Dermis microvascular lymphatic vessel endothelial cell (primary cell): ENCODE measurements around the gene DRD4. TPM values are rescaled to one million over a fixed set of nuclear protein-coding genes. Genes with fewer than 3 reads are reported as not detected.
A peak's percentile ranks its signal among the peaks of the same experiment; 100 is the strongest.
"Not testable (repeated sequence)": the region's sequence is repeated elsewhere in the genome, so short reads cannot be mapped to it uniquely, and the experiment has no call there.

Experiments used
- DNase-seq, 2 donors: peaks; one replicate each; pipeline versions ENCODE4 v3.0.0 to v3.0.0-alpha.2; 2010; ENCODE audit warnings: low read depth in 2 of 2
- total RNA-seq: library from RNA; depleted of rRNA; stranded (reverse); fragments of >200 nt; gene quantifications from 2 replicates; pipeline ENCODE4 v1.2.1, GENCODE V29; 2014

The DRD4 gene
- total RNA-seq, 1 donor from 2014 or later: under 0.01 TPM

GRCh38 chr11:678297-678696 lies 41.2 kb downstream of the DRD4 start:
- no peak for DNase-seq

- DNase-seq: no peak
These were observed 42.5 kb downstream of the DRD4 start for GRCh38 chr11:679271-680207.

- DNase-seq: peak in 1 of 2 donors; percentile 42
These were observed 43.4 kb downstream of the DRD4 start for GRCh38 chr11:680476-680875.

- no peak for DNase-seq
These were observed 43.9 kb downstream of the DRD4 start for GRCh38 chr11:680970-681369.

- no peak for DNase-seq
These were observed 49.6 kb downstream of the DRD4 start for GRCh38 chr11:686451-687243.

- DNase-seq: no peak
These were observed 50.7 kb downstream of the DRD4 start for GRCh38 chr11:687751-688150.

- no peak for DNase-seq
These were observed 51.6 kb downstream of the DRD4 start for GRCh38 chr11:688681-689080.

GRCh38 chr11:689625-690024 lies 52.6 kb downstream of the DRD4 start:
- peak in 1 of 2 donors; percentile 83 for DNase-seq

- DNase-seq: not testable (repeated sequence)
These were observed 53.2 kb downstream of the DRD4 start for GRCh38 chr11:690244-690643.

Other genes with a start within 250 kb of the DRD4 start
- 0.38 and 0.39 TPM in 2 replicates for gene PKP3, start 243.1 kb upstream of the DRD4 start, total RNA-seq
- 33.6 and 44.0 TPM in 2 replicates for gene SIGIRR, start 222.3 kb upstream of the DRD4 start, total RNA-seq
- gene ANO9, start 195.3 kb upstream of the DRD4 start, total RNA-seq: 1.4 and 2.7 TPM in 2 replicates
- 19.4 and 40.2 TPM in 2 replicates for gene PTDSS2, start 187.0 kb upstream of the DRD4 start, total RNA-seq
- 210 and 302 TPM in 2 replicates for gene RNH1, start 130.0 kb upstream of the DRD4 start, total RNA-seq
- 43.7 and 50.6 TPM in 2 replicates for gene HRAS, start 101.7 kb upstream of the DRD4 start, total RNA-seq
- gene LRRC56, start 99.7 kb upstream of the DRD4 start, total RNA-seq: 0.26 and 0.51 TPM in 2 replicates
- 0.90 and 2.0 TPM in 2 replicates for gene LMNTD2, start 76.5 kb upstream of the DRD4 start, total RNA-seq
- 13.9 and 17.4 TPM in 2 replicates for gene RASSF7, start 76.3 kb upstream of the DRD4 start, total RNA-seq
- gene PHRF1, start 60.8 kb upstream of the DRD4 start, total RNA-seq: 16.8 and 23.8 TPM in 2 replicates
- gene IRF7, start 21.3 kb upstream of the DRD4 start, total RNA-seq: 6.7 and 16.2 TPM in 2 replicates
- gene CDHR5, start 12.3 kb upstream of the DRD4 start, total RNA-seq: not detected in 2 replicates
- gene SCT, start 10.1 kb upstream of the DRD4 start, total RNA-seq: not detected in 2 replicates
- gene DEAF1, start 58.0 kb downstream of the DRD4 start, total RNA-seq: 30.9 and 37.6 TPM in 2 replicates
- 7.6 and 15.3 TPM in 2 replicates for gene TMEM80, start 58.5 kb downstream of the DRD4 start, total RNA-seq
- gene EPS8L2, start 69.0 kb downstream of the DRD4 start, total RNA-seq: 2.7 and 3.0 TPM in 2 replicates
- gene TALDO1, start 110.2 kb downstream of the DRD4 start, total RNA-seq: 112 and 113 TPM in 2 replicates
- 19.3 and 32.4 TPM in 2 replicates for gene GATD1, start 140.2 kb downstream of the DRD4 start, total RNA-seq
- gene CEND1, start 152.8 kb downstream of the DRD4 start, total RNA-seq: under 0.01 and 0.13 TPM in 2 replicates
- 4.0 and 7.7 TPM in 2 replicates for gene SLC25A22, start 161.0 kb downstream of the DRD4 start, total RNA-seq
- 4.5 and 4.9 TPM in 2 replicates for gene PIDD1, start 168.0 kb downstream of the DRD4 start, total RNA-seq
- 253 and 338 TPM in 2 replicates for gene RPLP2, start 172.7 kb downstream of the DRD4 start, total RNA-seq
- 29.5 and 63.3 TPM in 2 replicates for gene PNPLA2, start 181.6 kb downstream of the DRD4 start, total RNA-seq
- gene CRACR2B, start 190.7 kb downstream of the DRD4 start, total RNA-seq: 12.1 and 16.9 TPM in 2 replicates
- gene CD151, start 195.7 kb downstream of the DRD4 start, total RNA-seq: 498 and 1,021 TPM in 2 replicates
- gene POLR2L, start 205.3 kb downstream of the DRD4 start, total RNA-seq: 200 and 256 TPM in 2 replicates
- gene TSPAN4, start 205.6 kb downstream of the DRD4 start, total RNA-seq: 73.4 and 118 TPM in 2 replicates